Measurements from ENCODE around the gene CDC45.

- no peak for TF ChIP-seq SUZ12 (IDR thresholded peaks at IDR 0.05; ENCODE audit: low read depth, low read length)
- TF ChIP-seq ZFP90 (CRISPR knock-in tag; IDR thresholded peaks at IDR 0.05; ENCODE audit: borderline replicate concordance), result peak; percentile 76
- peak; percentile 91 for TF ChIP-seq GZF1 (CRISPR knock-in tag; IDR thresholded peaks at IDR 0.05)
- TF ChIP-seq PAX8 (CRISPR knock-in tag; IDR thresholded peaks at IDR 0.05; ENCODE audit: borderline replicate concordance), result no peak
- TF ChIP-seq ZKSCAN1 (IDR thresholded peaks at IDR 0.05; ENCODE audit: low read length), result peak; percentile 42; the same call in 1 of the 2 replicates
- peak; percentile 69 for TF ChIP-seq RAD21 (CRISPR knock-in tag; IDR thresholded peaks at IDR 0.05)
- TF ChIP-seq DNMT3B (CRISPR knock-in tag; conservative IDR thresholded peaks at IDR 0.05), result 0 out of 2 replicates have a peak, but pooled peaks have one; percentile 14
These were observed 47.4 kb upstream of the CDC45 start, which contains the start of gene MRPL40 for GRCh38 chr22:19432133-19432851.

All from HepG2 (cell line).